SK-N-SH (cell line): ENCODE data around the gene DGLUCY. TPM values are rescaled to one million over a fixed set of nuclear protein-coding genes. Genes with fewer than 3 reads are reported as not detected.

Source experiments
- CTCF ChIA-PET: fragments of 300-600, 350-600 bp; formaldehyde crosslinking; extraction: SDS; loops from one replicate; lab custom pipeline; 2021; lab: Yijun Ruan, JAX
- POLR2A ChIA-PET: fragments of 350-600 bp; sonication (Branson Sonifier 250); formaldehyde crosslinking; extraction: SDS; loops from one replicate; lab custom pipeline; 2020; ENCODE audit warnings: antibody characterized with exemption, inconsistent platforms; lab: Yijun Ruan, JAX
- DNase-seq: peaks from one replicate; pipeline ENCODE4 v3.0.0; 2012
- H2AFZ ChIP-seq: fragments of 200-600 bp; sonication (generic); 2 replicates; pipeline ENCODE4 v1.8.1; 2016; ENCODE audit warnings: antibody characterized with exemption, mild to moderate bottlenecking, low read depth
- H3F3A ChIP-seq: fragments of 200-600 bp; sonication (generic); replicated peaks from 2 replicates; pipeline ENCODE3; 2016; ENCODE audit warnings: antibody characterized with exemption, mild to moderate bottlenecking; ENCODE audit not compliant: insufficient read depth
- H3K27ac ChIP-seq, 2 experiments: fragments of 200-500 bp in 1 of 2; fragments of 200-600 bp in 1 of 2; sonication (Bioruptor generic) in 1 of 2; sonication (generic), shearing (Covaris generic) in 1 of 2; 2 replicates each; pipeline versions ENCODE4 v1.5.1 to v1.6.1; 2014 to 2016; ENCODE audit warnings: low read depth in 2 of 2, inconsistent platforms in 1 of 2, low read length in 1 of 2, mild to moderate bottlenecking in 1 of 2, mixed read lengths in 1 of 2
- H3K27me3 ChIP-seq: fragments of 200-600 bp; sonication (generic), shearing (Covaris generic); 2 replicates; pipeline ENCODE4 v1.6.1; 2016; ENCODE audit warnings: mixed run types; ENCODE audit not compliant: insufficient read depth
- H3K36me3 ChIP-seq, 2 experiments: fragments of 200-500 bp in 1 of 2; fragments of 200-600 bp in 1 of 2; sonication (Bioruptor generic) in 1 of 2; sonication (generic) in 1 of 2; replicated peaks in 1 of 2; 2 replicates each; pipeline versions ENCODE3 to v1.5.1; 2014 to 2016; ENCODE audit warnings: low read length in 1 of 2, mild to moderate bottlenecking in 1 of 2; ENCODE audit not compliant: insufficient read depth in 2 of 2, control insufficient read depth in 1 of 2
- H3K4me1 ChIP-seq, 2 experiments: fragments of 200-500 bp in 1 of 2; fragments of 200-600 bp in 1 of 2; sonication (Bioruptor generic) in 1 of 2; sonication (generic), shearing (Covaris generic) in 1 of 2; 2 replicates each; pipeline versions ENCODE4 v1.5.1 to v1.6.1; 2014 to 2016; ENCODE audit warnings: low read depth in 1 of 2, low read length in 1 of 2, mixed run types in 1 of 2; ENCODE audit not compliant: insufficient read depth in 2 of 2, control insufficient read depth in 1 of 2
- H3K4me2 ChIP-seq: fragments of 200-600 bp; sonication (generic), shearing (Covaris generic); 2 replicates; pipeline ENCODE4 v1.6.1; 2017; ENCODE audit warnings: mixed run types
- H3K4me3 ChIP-seq, 2 experiments: fragments of 200-500 bp in 1 of 2; fragments of 200-600 bp in 1 of 2; sonication (Bioruptor generic) in 1 of 2; sonication (generic), shearing (Covaris generic) in 1 of 2; 2 replicates each; pipeline versions ENCODE4 v1.5.1 to v1.8.1; 2014 to 2016; ENCODE audit warnings: low read depth in 2 of 2, inconsistent platforms in 1 of 2, low read length in 1 of 2, mild to moderate bottlenecking in 1 of 2, mixed read lengths in 1 of 2, moderate library complexity in 1 of 2
- H3K79me2 ChIP-seq: fragments of 200-600 bp; sonication (generic); 2 replicates; pipeline ENCODE4 v1.8.1; 2017; ENCODE audit warnings: mild to moderate bottlenecking; ENCODE audit not compliant: insufficient read depth
- H3K9ac ChIP-seq: fragments of 200-600 bp; sonication (generic); 2 replicates; pipeline ENCODE4 v1.6.1; 2017; ENCODE audit warnings: mixed run types
- H3K9me2 ChIP-seq: fragments of 200-600 bp; sonication (generic); 2 replicates; pipeline ENCODE4 v1.6.1; 2017; ENCODE audit warnings: mixed run types
- H3K9me3 ChIP-seq: fragments of 200-600 bp; sonication (generic); 2 replicates; pipeline ENCODE4 v1.6.1; 2017; ENCODE audit warnings: mixed run types, mild to moderate bottlenecking, moderate library complexity
- H4K20me1 ChIP-seq: fragments of 200-600 bp; sonication (generic); 2 replicates; pipeline ENCODE4 v1.6.1; 2017; ENCODE audit warnings: mild to moderate bottlenecking, mixed run types; ENCODE audit not compliant: insufficient read depth
- CHD2 ChIP-seq: fragments of 150-350 bp; IDR thresholded peaks from 2 replicates; pipeline ENCODE4 v1.6.1; 2018; ENCODE audit warnings: low read length; ENCODE audit not compliant: partially characterized antibody
- CTCF ChIP-seq: fragments of 200-600 bp; sonication (generic); IDR thresholded peaks from 2 replicates; pipeline ENCODE4 v1.6.1; 2017; ENCODE audit warnings: antibody characterized with exemption, mild to moderate bottlenecking, moderate library complexity
- EP300 ChIP-seq, 2 experiments: IDR thresholded peaks; 2 replicates each; pipeline versions ENCODE4 v1.4.0 to v1.6.1; 2012; ENCODE audit warnings: borderline replicate concordance in 1 of 2, low read depth in 1 of 2, low read length in 1 of 2
- EZH2phosphoT487 ChIP-seq: fragments of 200-600 bp; sonication (generic); IDR thresholded peaks from 2 replicates; pipeline ENCODE4 v1.6.1; 2017; ENCODE audit warnings: low read depth, mixed run types, mild to moderate bottlenecking, antibody characterized with exemption, moderate library complexity, borderline replicate concordance
- FOSL2 ChIP-seq: IDR thresholded peaks from 2 replicates; pipeline ENCODE4 v1.4.0; 2012; ENCODE audit warnings: low read depth, mild to moderate bottlenecking, moderate library complexity, borderline replicate concordance
- FOXJ3 ChIP-seq: sonication (generic); formaldehyde crosslinking; IDR thresholded peaks from 2 replicates; pipeline ENCODE4 v1.5.1; 2020; ENCODE audit warnings: mild to moderate bottlenecking, missing genetic modification reagents
- GABPA ChIP-seq: IDR thresholded peaks from 2 replicates; pipeline ENCODE4 v1.4.0; 2012; ENCODE audit warnings: low read depth, mild to moderate bottlenecking
- MEF2A ChIP-seq: IDR thresholded peaks from 2 replicates; pipeline ENCODE4 v1.4.0; 2012; ENCODE audit warnings: low read depth, borderline replicate concordance
- MXI1 ChIP-seq: IDR thresholded peaks from 2 replicates; pipeline ENCODE4 v1.6.1; 2012; ENCODE audit warnings: mild to moderate bottlenecking, low read depth, low read length, improper control_type of control experiment
- PBX3 ChIP-seq: IDR thresholded peaks from 2 replicates; pipeline ENCODE4; 2012
- POLR2AphosphoS5 ChIP-seq: IDR thresholded peaks from 2 replicates; pipeline ENCODE4 v1.6.1; 2012; ENCODE audit warnings: low read depth, low read length
- RCOR1 ChIP-seq: fragments of 150-350 bp; IDR thresholded peaks from 2 replicates; pipeline ENCODE4 v1.6.1; 2017; ENCODE audit warnings: antibody characterized with exemption, low read length
- RXRA ChIP-seq: IDR thresholded peaks from 2 replicates; pipeline ENCODE4 v1.4.0; 2012; ENCODE audit warnings: low read depth, mild to moderate bottlenecking, borderline replicate concordance
- SIN3A ChIP-seq: IDR thresholded peaks from 2 replicates; pipeline ENCODE4 v1.6.1; 2012; ENCODE audit warnings: low read depth, mild to moderate bottlenecking, low read length, moderate library complexity, borderline replicate concordance
- TCF12 ChIP-seq: IDR thresholded peaks from 2 replicates; pipeline ENCODE4 v1.4.0; 2012
- USF1 ChIP-seq: IDR thresholded peaks from 2 replicates; pipeline ENCODE4 v1.4.0; 2012; ENCODE audit warnings: low read depth, borderline replicate concordance
- USF2 ChIP-seq: fragments of 150-350 bp; IDR thresholded peaks from 2 replicates; pipeline ENCODE4 v1.6.1; 2017; ENCODE audit warnings: antibody characterized with exemption, low read length, low read depth, borderline replicate concordance
- YY1 ChIP-seq: IDR thresholded peaks from 2 replicates; pipeline ENCODE4 v1.4.0; 2012; ENCODE audit warnings: low read depth, mild to moderate bottlenecking
- ZBTB33 ChIP-seq: IDR thresholded peaks from 2 replicates; pipeline ENCODE4 v1.4.0; 2012; ENCODE audit warnings: low read depth, borderline replicate concordance
- WGBS: methylation state at CpG from one replicate; pipeline ENCODE4 v1.1.6; 2017; ENCODE audit warnings: low lambda C conversion rate; 5-methylcytosine and 5-hydroxymethylcytosine counted together
- polyA plus RNA-seq, 3 experiments: library from polyadenylated mRNA; depleted of rRNA; stranded (reverse); fragments of >200 nt; gene quantifications; 2 replicates each; pipeline ENCODE4 v1.2.3, GENCODE V29; 2012

DGLUCY gene
- polyA plus RNA-seq, 1 of the 3 experiments (the other 2 are of a cell fraction): 17.2 TPM

GRCh38 chr14:91098591-91098990, 15.3 kb upstream of the DGLUCY start:
- Histone ChIP-seq H3K27ac (no peak overlapping the region), H3K79me2 (no peaks in the 10 kb centered on the region), H3F3A (no peaks in the 10 kb centered on the region), H2AFZ (no peak overlapping the region), H3K4me3 (no peak overlapping the region), H3K27me3 (no peaks in the 10 kb centered on the region), H3K36me3 (no peaks in the 10 kb centered on the region), H4K20me1 (no peaks in the 10 kb centered on the region), H3K9me2 (no peaks in the 10 kb centered on the region), H3K4me2 (no peak overlapping the region), H3K9me3 (no peaks in the 10 kb centered on the region), H3K9ac (no peak overlapping the region), H3K4me1 (no peaks in the 10 kb centered on the region)
- no peak for DNase-seq
- POLR2A ChIA-PET: no interaction called here
- WGBS: 38% methylated on average over 3 of the region's 3 CpGs
- TF ChIP-seq YY1 (no peak), RXRA (no peak), EP300 (IDR thresholded peaks at IDR 0.05; ENCODE audit: borderline replicate concordance in 1 of 2, low read depth in 1 of 2, low read length in 1 of 2) (no peak), GABPA (no peak), PBX3 (no peak), USF1 (no peak), TCF12 (no peak)
- TF ChIP-seq, all 33 proteins: peak for 0
- CTCF ChIA-PET: interaction anchor here (1.3 kb wide), 1 partner anchor 25 kb away, joined by 3 read pairs; no protein-coding TSS in a partner anchor

GRCh38 chr14:91100102-91100501, 13.8 kb upstream of the DGLUCY start:
- Histone ChIP-seq H3K4me3 (no peak overlapping the region), H3K79me2 (no peaks in the 10 kb centered on the region), H4K20me1 (no peaks in the 10 kb centered on the region), H3K4me2 (no peak overlapping the region), H3K36me3 (no peaks in the 10 kb centered on the region), H3K9ac (no peak overlapping the region), H3K4me1 (no peaks in the 10 kb centered on the region), H3K27ac (no peak overlapping the region), H3K9me2 (no peaks in the 10 kb centered on the region), H3F3A (no peaks in the 10 kb centered on the region), H3K27me3 (no peaks in the 10 kb centered on the region), H2AFZ (no peak overlapping the region), H3K9me3 (no peaks in the 10 kb centered on the region)
- 69% methylated on average over 5 of the region's 5 CpGs for WGBS
- ChIA-PET POLR2A (no interaction called here), CTCF (interaction anchor here (0.6 to 1.1 kb wide), 2 partner anchors 73 to 74 kb away, joined by 3 to 4 read pairs; no protein-coding TSS in a partner anchor)
- DNase-seq: no peak
- TF ChIP-seq USF2 (no peak), ZBTB33 (no peak), FOXJ3 (CRISPR knock-in tag) (no peak), RXRA (no peak), YY1 (no peak), CTCF (no peak), EZH2phosphoT487 (no peak), POLR2AphosphoS5 (no peak), MEF2A (no peak), SIN3A (no peak), RCOR1 (no peak), CHD2 (no peak), GABPA (no peak), FOSL2 (no peak), MXI1 (no peak)
